ENCODE data around the gene PIGU.
"Not testable (repeated sequence)": the region's sequence is repeated elsewhere in the genome, so short reads cannot be mapped to it uniquely, and the experiment has no call there.

PIGU gene

GRCh38 chr20:34514897-34515483 is 161.9 kb downstream of the PIGU start:
- no peak for DNase-seq (ENCODE audit: low read depth, low spot score)

- not testable (repeated sequence) for DNase-seq (ENCODE audit: low read depth, low spot score)
Measured at GRCh38 chr20:34514034-34514433, 162.9 kb downstream of the PIGU start.

- DNase-seq (ENCODE audit: low read depth, low spot score), result no peak
Measured at GRCh38 chr20:34512955-34513419, 163.9 kb downstream of the PIGU start.

- no peak for DNase-seq (ENCODE audit: low read depth, low spot score)
Measured at GRCh38 chr20:34512266-34512954, 164.5 kb downstream of the PIGU start.

GRCh38 chr20:34511891-34512265 is 165.0 kb downstream of the PIGU start:
- DNase-seq (ENCODE audit: low read depth, low spot score), result no peak

- no peak for DNase-seq (ENCODE audit: low read depth, low spot score)
Measured at GRCh38 chr20:34510575-34510974, 166.3 kb downstream of the PIGU start.

All from iPS DF 19.7 (cell line).